GM12878 (cell line): ENCODE measurements around the gene GABBR2. TPM values are rescaled to one million over a fixed set of nuclear protein-coding genes. Genes with fewer than 3 reads are reported as not detected.

Experiments used
- ATAC-seq: fragments of 200-7000 bp; cut with Tn5 transposase; 3 replicates; pipeline ENCODE4 v1.9.1; 2020; ENCODE audit warnings: mild to moderate bottlenecking, moderate library complexity
- BruUV-seq: library from RNA; stranded (reverse); fragments of 400-500 nt; replicated peaks from 2 replicates; lab custom pipeline; 2021; lab: Mats Ljungman, UMichigan
- CTCF ChIA-PET: fragments of 300-600 bp; sonication (Branson Sonifier 250); formaldehyde crosslinking; extraction: SDS; loops from one replicate; lab custom pipeline; 2021; ENCODE audit warnings: inconsistent platforms; lab: Yijun Ruan, JAX
- POLR2A ChIA-PET: fragments of 350-600 bp; formaldehyde crosslinking; extraction: SDS; loops from one replicate; lab custom pipeline; 2021; ENCODE audit warnings: inconsistent platforms; lab: Charles Lee
- RAD21 ChIA-PET: fragments of 300-600 bp; sonication (Branson Sonifier 250); formaldehyde crosslinking; loops from one replicate; lab custom pipeline; 2023; ENCODE audit warnings: antibody characterized with exemption; ENCODE audit not compliant: unreplicated experiment; lab: Charles Lee
- SMC1A ChIA-PET: fragments of 300-600 bp; sonication (Branson Sonifier 250); formaldehyde crosslinking; loops from one replicate; lab custom pipeline; 2023; ENCODE audit not compliant: unreplicated experiment, uncharacterized antibody; lab: Charles Lee
- DNase-seq: peaks from one replicate; pipeline ENCODE4 v3.0.0-alpha.2; 2011; ENCODE audit warnings: low read depth, low spot score
- FAIRE-seq: peaks from 3 replicates; lab custom pipeline; 2011; peaks lifted over from hg19 to GRCh38; lab: Jason Lieb, UNC
- H2AFZ ChIP-seq: 2 replicates; pipeline ENCODE4 v1.6.0; 2011; ENCODE audit warnings: low read depth, low read length, control low read depth; ENCODE audit not compliant: control insufficient read depth
- H3K27ac ChIP-seq: 2 replicates; pipeline ENCODE4 v1.5.1; 2011; ENCODE audit warnings: control low read depth; ENCODE audit not compliant: control insufficient read depth, insufficient read depth
- H3K27me3 ChIP-seq, 2 experiments: replicated peaks in 1 of 2; 2 replicates each; pipeline versions ENCODE4 v1.6.0 to v1.6.1; 2011; ENCODE audit warnings: low read length in 1 of 2; ENCODE audit not compliant: control insufficient read depth in 2 of 2, insufficient read depth in 2 of 2
- H3K36me3 ChIP-seq, 2 experiments: 2 replicates each; pipeline ENCODE4 v1.5.1; 2011; ENCODE audit warnings: low read length in 1 of 2; ENCODE audit not compliant: control insufficient read depth in 2 of 2, insufficient read depth in 2 of 2
- H3K4me1 ChIP-seq: 2 replicates; pipeline ENCODE4 v1.6.1; 2011; ENCODE audit warnings: mild to moderate bottlenecking, low read length, moderate library complexity, mixed read lengths; ENCODE audit not compliant: control insufficient read depth, insufficient read depth
- H3K4me2 ChIP-seq: 2 replicates; pipeline ENCODE4 v1.6.0; 2011; ENCODE audit warnings: control low read depth; ENCODE audit not compliant: control insufficient read depth, insufficient read depth
- H3K4me3 ChIP-seq: fragments of 200-600 bp; sonication (generic); 2 replicates; pipeline ENCODE4 v1.5.1; 2016
- H3K79me2 ChIP-seq: 2 replicates; pipeline ENCODE4 v1.6.0; 2011; ENCODE audit warnings: low read length; ENCODE audit not compliant: control insufficient read depth, insufficient read depth
- H3K9ac ChIP-seq: 2 replicates; pipeline ENCODE4 v1.8.0; 2011; ENCODE audit warnings: low read length, control low read depth, mixed read lengths; ENCODE audit not compliant: control insufficient read depth, insufficient read depth
- H3K9me3 ChIP-seq: replicated peaks from 3 replicates; pipeline ENCODE4 v1.5.1; 2011; ENCODE audit warnings: mild to moderate bottlenecking, low read length; ENCODE audit not compliant: control insufficient read depth, insufficient read depth
- H4K20me1 ChIP-seq: 2 replicates; pipeline ENCODE4 v1.6.0; 2011; ENCODE audit not compliant: control insufficient read depth, insufficient read depth
- CHD1 ChIP-seq: IDR thresholded peaks from 2 replicates; pipeline ENCODE4 v1.6.1; 2012; ENCODE audit warnings: low read depth, low read length, improper control_type of control experiment
- IKZF1 ChIP-seq: fragments of 450-650 bp; conservative IDR thresholded peaks from 2 replicates; pipeline ENCODE4 v1.6.1; 2017; ENCODE audit warnings: antibody characterized with exemption, mild to moderate bottlenecking
- NBN ChIP-seq: fragments of 450-650 bp; IDR thresholded peaks from 2 replicates; pipeline ENCODE4 v1.6.1; 2016
- SMAD5 ChIP-seq: IDR thresholded peaks from 2 replicates; pipeline ENCODE4 v1.6.1; 2016; ENCODE audit warnings: antibody characterized with exemption, low read depth
- STAT1 ChIP-seq: fragments of 450-650 bp; conservative IDR thresholded peaks from 2 replicates; pipeline ENCODE4 v1.6.1; 2014; ENCODE audit warnings: antibody characterized with exemption, mild to moderate bottlenecking
- STAT3 ChIP-seq: IDR thresholded peaks from 2 replicates; pipeline ENCODE4 v1.6.1; 2011; ENCODE audit warnings: low read depth, low read length, improper control_type of control experiment
- SUPT20H ChIP-seq: IDR thresholded peaks from 2 replicates; pipeline ENCODE4 v1.6.1; 2011; ENCODE audit warnings: low read depth, mild to moderate bottlenecking, low read length, moderate library complexity, borderline replicate concordance; ENCODE audit not compliant: control insufficient read depth
- TARDBP ChIP-seq: IDR thresholded peaks from 2 replicates; pipeline ENCODE4 v1.6.1; 2016; ENCODE audit warnings: borderline replicate concordance
- WGBS: methylation state at CpG from one replicate; pipeline ENCODE4 v1.1.6; 2016; ENCODE audit warnings: low lambda C conversion rate; ENCODE audit not compliant: insufficient replicate concordance, insufficient coverage; ENCODE audit errors: missing lambda C conversion rate; 5-methylcytosine and 5-hydroxymethylcytosine counted together
- in situ Hi-C: fragments of 300-500 bp; cut with MboI; formaldehyde crosslinking; loops from 9 replicates; pipeline ENCODE4 v1.14.3; 2018; ENCODE audit warnings: mixed read lengths
- intact Hi-C: fragments of 100-400 bp; cut with micrococcal nuclease; formaldehyde crosslinking; loops from one replicate; pipeline ENCODE4 v1.14.2; 2022; ENCODE audit not compliant: unreplicated experiment
- polyA plus RNA-seq, 11 experiments: library from polyadenylated mRNA; depleted of rRNA in 4 of 11; unstranded in 6 of 11; stranded (reverse) in 5 of 11; fragments of >200 nt; fragmentation: Nextera tagmentation in 4 of 11; fragmentation: Illumina TruSeq in 1 of 11; extraction: Ambion mirVana in 4 of 11; extraction: Trizol in 1 of 11; gene quantifications; 1 replicate in 1 of 11; 2 replicates in 10 of 11; pipeline versions ENCODE4 v1.2.1 to v1.2.3, GENCODE V29; 2011 to 2016; ENCODE audit warnings: inconsistent platforms in 2 of 11, missing spikeins in 2 of 11, low read depth in 1 of 11
- total RNA-seq, 4 experiments: library from RNA; depleted of rRNA in 3 of 4; stranded (reverse); fragments of >200 nt in 3 of 4; fragmentation: Illumina TruSeq in 1 of 4; extraction: Trizol in 1 of 4; gene quantifications; 2 replicates each; pipeline versions ENCODE4 v1.2.1 to v1.2.3, GENCODE V29; 2013 to 2021
- TF ChIP-seq, protein P1 (sequence below): IDR thresholded peaks from 2 replicates; pipeline ENCODE4 v1.6.1; 2012; ENCODE audit warnings: low read depth, low read length, improper control_type of control experiment

Gene GABBR2
- total and polyA plus RNA-seq, 10 of the 15 experiments (the other 5 are each of a cell fraction or from before 2014, with no cell fraction given): 0.02 to 2.2 (median 0.06) TPM; not detected in 2

DNA sequence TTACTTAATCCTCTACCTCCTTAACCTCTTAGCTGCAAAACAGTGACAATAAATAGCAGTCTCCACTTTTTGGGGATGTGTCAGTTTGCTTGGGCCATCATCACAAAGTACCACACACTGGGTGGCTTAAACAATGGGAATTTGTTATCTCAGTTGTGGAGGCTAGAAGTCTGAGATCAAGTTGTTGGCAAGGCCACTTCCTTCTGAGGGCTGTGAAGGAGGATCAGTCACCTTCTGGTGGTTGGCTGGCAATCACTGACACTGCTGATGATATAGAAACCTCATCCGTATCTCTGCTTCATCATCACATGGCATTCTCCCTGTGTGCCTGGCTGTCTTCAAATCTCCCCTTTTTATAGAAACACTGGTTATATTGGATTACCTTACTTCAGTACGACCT lies 266.2 kb downstream of the GABBR2 start:
- ATAC-seq (no peak), DNase-seq (no peak), FAIRE-seq (no peak)
- ChIA-PET POLR2A (no interaction called here), CTCF (interaction anchor here (0.8 kb wide), 1 partner anchor 13 kb away, joined by 3 read pairs; no protein-coding TSS in a partner anchor), SMC1A (no interaction called here), RAD21 (no interaction called here)
- no peaks in the 10 kb centered on the region for H3K79me2 ChIP-seq
- in situ Hi-C loops: no loop called here
- no peaks in the 10 kb centered on the region for H3K9me3 ChIP-seq
- intact Hi-C loops: no loop called here
- H2AFZ ChIP-seq: no peak overlapping the region
- no peaks in the 10 kb centered on the region for H3K4me1 ChIP-seq
- H3K9ac ChIP-seq: no peak overlapping the region
- 0% methylated on average over 2 of the region's 2 CpGs for WGBS
- H3K27ac ChIP-seq: no peak overlapping the region
- peaks cover 0 to 2% of the 10 kb centered on the region in 2 experiments; a peak in 1 of 4 replicates for H3K27me3 ChIP-seq
- BruUV-seq: no TSS peak
- TF ChIP-seq IKZF1: no peak
- no peak for TF ChIP-seq STAT1
- TF ChIP-seq, protein P1, sequence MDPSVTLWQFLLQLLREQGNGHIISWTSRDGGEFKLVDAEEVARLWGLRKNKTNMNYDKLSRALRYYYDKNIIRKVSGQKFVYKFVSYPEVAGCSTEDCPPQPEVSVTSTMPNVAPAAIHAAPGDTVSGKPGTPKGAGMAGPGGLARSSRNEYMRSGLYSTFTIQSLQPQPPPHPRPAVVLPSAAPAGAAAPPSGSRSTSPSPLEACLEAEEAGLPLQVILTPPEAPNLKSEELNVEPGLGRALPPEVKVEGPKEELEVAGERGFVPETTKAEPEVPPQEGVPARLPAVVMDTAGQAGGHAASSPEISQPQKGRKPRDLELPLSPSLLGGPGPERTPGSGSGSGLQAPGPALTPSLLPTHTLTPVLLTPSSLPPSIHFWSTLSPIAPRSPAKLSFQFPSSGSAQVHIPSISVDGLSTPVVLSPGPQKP: no peak
- no peak for TF ChIP-seq SUPT20H
- TF ChIP-seq CHD1: no peak
- no peak for TF ChIP-seq SMAD5
- no peak for TF ChIP-seq TARDBP
- TF ChIP-seq NBN: no peak
- TF ChIP-seq STAT3: no peak
- no peak overlapping the region for H3K4me2 ChIP-seq
- H3K4me3 ChIP-seq: no peak overlapping the region
- no peaks in the 10 kb centered on the region for H4K20me1 ChIP-seq
- H3K36me3 ChIP-seq: no peaks in the 10 kb centered on the region
